DOHH2 (cell line): Measurements from ENCODE around the gene FGGY.

ENCODE experiments used
- EZH2phosphoT487 ChIP-seq: fragments of 200-600 bp; sonication (generic); IDR thresholded peaks from 2 replicates; pipeline ENCODE4 v1.6.1; 2017; ENCODE audit warnings: borderline replicate concordance, mild to moderate bottlenecking, antibody characterized with exemption, low read length, moderate library complexity, mixed read lengths
- TF ChIP-seq, protein P1 (sequence below): fragments of 200-600 bp; sonication (generic); IDR thresholded peaks from one replicate; pipeline ENCODE4 v1.5.1; 2014; ENCODE audit warnings: antibody characterized with exemption, mild to moderate bottlenecking, low read depth, low read length; ENCODE audit not compliant: poor library complexity, severe bottlenecking

DNA sequence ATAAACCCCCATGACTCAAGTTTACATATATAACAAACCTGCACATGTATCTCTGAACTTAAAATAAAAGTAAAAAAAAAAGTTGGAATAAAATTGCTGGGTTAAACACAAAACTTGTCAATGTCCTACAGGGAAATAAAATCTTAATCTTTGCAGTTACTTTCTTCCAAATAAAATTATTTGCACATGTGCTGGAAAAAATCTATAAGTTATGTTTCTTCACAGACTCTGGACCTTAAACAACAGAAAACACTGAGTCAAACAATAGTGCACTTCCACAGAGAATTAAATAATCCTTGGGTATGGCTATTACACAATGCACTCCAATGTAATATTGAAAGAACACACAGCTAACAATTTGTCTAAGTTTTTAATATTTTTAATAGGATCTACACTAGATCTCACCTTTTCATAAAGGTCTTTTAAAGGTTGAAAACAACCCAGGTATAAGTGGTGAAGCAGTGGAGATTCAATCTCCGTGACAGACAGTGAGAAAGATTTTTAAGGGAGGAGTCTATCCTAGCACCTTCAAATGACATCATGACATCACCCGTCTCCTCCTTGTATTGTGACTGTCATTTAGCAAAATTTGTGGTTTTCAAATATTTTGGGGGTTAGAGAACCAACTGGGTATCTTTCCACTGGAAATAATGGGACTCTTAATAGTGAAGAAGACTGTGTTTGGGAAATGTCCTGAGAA, 25.2 kb upstream of the FGGY start:
- no peak for TF ChIP-seq EZH2phosphoT487
- TF ChIP-seq, protein P1, sequence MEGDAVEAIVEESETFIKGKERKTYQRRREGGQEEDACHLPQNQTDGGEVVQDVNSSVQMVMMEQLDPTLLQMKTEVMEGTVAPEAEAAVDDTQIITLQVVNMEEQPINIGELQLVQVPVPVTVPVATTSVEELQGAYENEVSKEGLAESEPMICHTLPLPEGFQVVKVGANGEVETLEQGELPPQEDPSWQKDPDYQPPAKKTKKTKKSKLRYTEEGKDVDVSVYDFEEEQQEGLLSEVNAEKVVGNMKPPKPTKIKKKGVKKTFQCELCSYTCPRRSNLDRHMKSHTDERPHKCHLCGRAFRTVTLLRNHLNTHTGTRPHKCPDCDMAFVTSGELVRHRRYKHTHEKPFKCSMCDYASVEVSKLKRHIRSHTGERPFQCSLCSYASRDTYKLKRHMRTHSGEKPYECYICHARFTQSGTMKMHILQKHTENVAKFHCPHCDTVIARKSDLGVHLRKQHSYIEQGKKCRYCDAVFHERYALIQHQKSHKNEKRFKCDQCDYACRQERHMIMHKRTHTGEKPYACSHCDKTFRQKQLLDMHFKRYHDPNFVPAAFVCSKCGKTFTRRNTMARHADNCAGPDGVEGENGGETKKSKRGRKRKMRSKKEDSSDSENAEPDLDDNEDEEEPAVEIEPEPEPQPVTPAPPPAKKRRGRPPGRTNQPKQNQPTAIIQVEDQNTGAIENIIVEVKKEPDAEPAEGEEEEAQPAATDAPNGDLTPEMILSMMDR = no peak
